ENCODE measurements around the gene A3GALT2.

DNA sequence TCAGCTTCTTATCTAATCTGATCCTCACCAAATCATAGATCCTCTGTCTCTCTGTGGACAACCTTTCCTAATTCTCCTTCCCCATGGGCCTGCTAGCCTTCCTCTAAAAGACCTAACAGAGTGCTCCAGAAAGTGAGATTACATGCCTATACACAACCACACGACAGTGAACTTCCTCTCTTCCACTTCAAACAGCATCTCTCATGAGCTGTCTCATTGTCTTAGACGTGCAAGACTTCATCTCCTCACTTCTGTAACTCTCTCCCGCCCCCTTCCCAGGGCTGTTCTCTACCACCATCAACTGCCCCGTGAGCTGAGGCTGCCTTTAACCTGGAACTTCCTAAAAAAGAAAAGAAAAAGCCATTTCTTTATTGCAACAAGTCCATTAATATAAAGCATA, 14.1 kb upstream of the A3GALT2 start:
- TF ChIP-seq YY1 (IDR thresholded peaks at IDR 0.05; ENCODE audit: insufficient read depth, insufficient read length) (no peak), ZNF274 (IDR thresholded peaks at IDR 0.05; ENCODE audit: low read depth, low read length) (no peak)

Data from NT2/D1 (cell line).